Upper lobe of left lung (tissue), 4 donors: ENCODE results near the gene MLLT3.
"Not testable (repeated sequence)": the region's sequence is repeated elsewhere in the genome, so short reads cannot be mapped to it uniquely, and the experiment has no call there.

Experiments used
- POLR2A ChIP-seq, 4 donors: fragments of 450-650 bp; IDR thresholded peaks; one replicate each; pipeline ENCODE4 v1.5.1; 2016 to 2017; ENCODE audit warnings: antibody characterized with exemption in 4 of 4, mild to moderate bottlenecking in 2 of 4
- POLR2AphosphoS5 ChIP-seq, 2 donors: sonication (generic); formaldehyde crosslinking; IDR thresholded peaks; one replicate each; pipeline ENCODE4 v1.5.1; 2017; ENCODE audit warnings: antibody characterized with exemption in 2 of 2
- TF ChIP-seq, protein P1 (sequence below), 6 experiments: fragments of 450-650 bp in 4 of 6; fragments of 200-600 bp in 2 of 6; sonication (generic) in 2 of 6; IDR thresholded peaks; one replicate each; pipeline ENCODE4 v1.5.1; 2016 to 2019; ENCODE audit warnings: antibody characterized with exemption in 6 of 6

DNA sequence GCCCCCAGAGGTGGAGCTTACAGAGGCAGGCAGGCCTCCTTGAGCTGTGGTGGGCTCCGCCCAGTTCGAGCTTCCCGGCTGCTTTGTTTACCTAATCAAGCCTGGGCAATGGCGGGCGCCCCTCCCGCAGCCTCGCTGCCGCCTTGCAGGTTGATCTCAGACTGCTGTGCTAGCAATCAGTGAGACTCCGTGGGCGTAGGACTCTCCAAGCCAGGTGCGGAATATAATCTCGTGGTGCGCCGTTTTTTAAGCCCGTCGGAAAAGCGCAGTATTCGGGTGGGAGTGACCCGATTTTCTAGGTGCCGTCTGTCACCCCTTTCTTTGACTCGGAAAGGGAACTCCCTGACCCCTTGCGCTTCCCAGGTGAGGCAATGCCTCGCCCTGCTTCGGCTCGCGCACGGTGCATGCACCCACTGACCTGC, 36.0 kb upstream of the MLLT3 start:
- TF ChIP-seq, protein P1, sequence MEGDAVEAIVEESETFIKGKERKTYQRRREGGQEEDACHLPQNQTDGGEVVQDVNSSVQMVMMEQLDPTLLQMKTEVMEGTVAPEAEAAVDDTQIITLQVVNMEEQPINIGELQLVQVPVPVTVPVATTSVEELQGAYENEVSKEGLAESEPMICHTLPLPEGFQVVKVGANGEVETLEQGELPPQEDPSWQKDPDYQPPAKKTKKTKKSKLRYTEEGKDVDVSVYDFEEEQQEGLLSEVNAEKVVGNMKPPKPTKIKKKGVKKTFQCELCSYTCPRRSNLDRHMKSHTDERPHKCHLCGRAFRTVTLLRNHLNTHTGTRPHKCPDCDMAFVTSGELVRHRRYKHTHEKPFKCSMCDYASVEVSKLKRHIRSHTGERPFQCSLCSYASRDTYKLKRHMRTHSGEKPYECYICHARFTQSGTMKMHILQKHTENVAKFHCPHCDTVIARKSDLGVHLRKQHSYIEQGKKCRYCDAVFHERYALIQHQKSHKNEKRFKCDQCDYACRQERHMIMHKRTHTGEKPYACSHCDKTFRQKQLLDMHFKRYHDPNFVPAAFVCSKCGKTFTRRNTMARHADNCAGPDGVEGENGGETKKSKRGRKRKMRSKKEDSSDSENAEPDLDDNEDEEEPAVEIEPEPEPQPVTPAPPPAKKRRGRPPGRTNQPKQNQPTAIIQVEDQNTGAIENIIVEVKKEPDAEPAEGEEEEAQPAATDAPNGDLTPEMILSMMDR (IDR thresholded peaks at IDR 0.05): not testable (repeated sequence)
- not testable (repeated sequence) for TF ChIP-seq POLR2A, POLR2AphosphoS5 (IDR thresholded peaks at IDR 0.05)
